WERI-Rb-1 (cell line): ENCODE measurements around the gene MGLL.
A peak's percentile ranks its signal among the peaks of the same experiment; 100 is the strongest.

ENCODE experiments used
- DNase-seq: peaks from one replicate; pipeline ENCODE4 v3.0.0-alpha.2; 2020
- H3K27ac ChIP-seq: fragments of 250-450 bp; sonication (Bioruptor Pico); 2 replicates; pipeline ENCODE4 v1.5.1; 2020; ENCODE audit warnings: mild to moderate bottlenecking, moderate library complexity
- H3K27me3 ChIP-seq: fragments of 250-450 bp; sonication (Bioruptor Pico); 2 replicates; pipeline ENCODE4 v1.5.1; 2021; ENCODE audit warnings: mild to moderate bottlenecking, low read depth, moderate library complexity; ENCODE audit not compliant: insufficient read depth, severe bottlenecking
- H3K36me3 ChIP-seq: fragments of 250-450 bp; sonication (Bioruptor Pico); 2 replicates; pipeline ENCODE4 v1.5.1; 2020; ENCODE audit warnings: mild to moderate bottlenecking, moderate library complexity
- H3K4me3 ChIP-seq: 2 replicates; pipeline ENCODE4 v1.5.1; 2011; ENCODE audit warnings: low read depth, mild to moderate bottlenecking, control low read depth, low read length
- H3K9me3 ChIP-seq: fragments of 250-450 bp; sonication (Bioruptor Pico); 2 replicates; pipeline ENCODE4 v1.5.1; 2021; ENCODE audit warnings: mild to moderate bottlenecking, moderate library complexity; ENCODE audit not compliant: severe bottlenecking
- CTCF ChIP-seq: IDR thresholded peaks from 2 replicates; pipeline ENCODE4 v1.5.1; 2011; ENCODE audit warnings: low read depth, mild to moderate bottlenecking, control low read depth, inconsistent platforms, low read length

Gene MGLL

GRCh38 chr3:127673191-127674100, 148.9 kb downstream of the MGLL start:
- no peaks in the 10 kb centered on the region for H3K27me3 ChIP-seq
- H3K9me3 ChIP-seq, result no peaks in the 10 kb centered on the region
- peak overlapping the region; percentile 61 for H3K4me3 ChIP-seq
- DNase-seq, result peak; percentile 58
- peak overlapping the region; percentile 62 for H3K27ac ChIP-seq
- H3K36me3 ChIP-seq, result peaks cover 4% of the 10 kb centered on the region
- no peak for TF ChIP-seq CTCF

GRCh38 chr3:127672429-127673190, 149.7 kb downstream of the MGLL start, which contains the start of gene ABTB1:
Gene ABTB1, plus strand, starts transcription at chr3:127672952. Its CDS starts 74 bp downstream, at chr3:127673026.
- Histone ChIP-seq H3K27ac (peak within 1 kb of the TSS; percentile 89), H3K36me3 (peaks cover 10% of the 10 kb centered on the region), H3K27me3 (no peaks in the 10 kb centered on the region), H3K4me3 (peak within 1 kb of the TSS; percentile 62), H3K9me3 (no peaks in the 10 kb centered on the region)
- DNase-seq, result peak; percentile 84
- no peak for TF ChIP-seq CTCF

GRCh38 chr3:127671523-127672428, 150.5 kb downstream of the MGLL start:
- Histone ChIP-seq H3K36me3 (peaks cover 16% of the 10 kb centered on the region), H3K27ac (peak overlapping the region; percentile 89), H3K4me3 (peak overlapping the region; percentile 62), H3K9me3 (no peaks in the 10 kb centered on the region), H3K27me3 (no peaks in the 10 kb centered on the region)
- no peak for TF ChIP-seq CTCF
- DNase-seq, result no peak

- H3K36me3 ChIP-seq, result peaks cover 25% of the 10 kb centered on the region
- no peak for DNase-seq
- no peak overlapping the region for H3K27ac ChIP-seq
- TF ChIP-seq CTCF, result no peak
- no peaks in the 10 kb centered on the region for H3K27me3 ChIP-seq
- no peak overlapping the region for H3K4me3 ChIP-seq
- H3K9me3 ChIP-seq, result no peaks in the 10 kb centered on the region
These were observed 151.4 kb downstream of the MGLL start for GRCh38 chr3:127670761-127671522.

- TF ChIP-seq CTCF, result no peak
- no peaks in the 10 kb centered on the region for H3K9me3 ChIP-seq
- peaks cover 32% of the 10 kb centered on the region for H3K36me3 ChIP-seq
- H3K27me3 ChIP-seq, result no peaks in the 10 kb centered on the region
- H3K4me3 ChIP-seq, result no peak overlapping the region
- no peak for DNase-seq
- H3K27ac ChIP-seq, result no peak overlapping the region
These were observed 152.1 kb downstream of the MGLL start for GRCh38 chr3:127670229-127670559.
